Gastrocnemius medialis (tissue), 4 donors: ENCODE data around the gene PITX1. TPM values are rescaled to one million over a fixed set of nuclear protein-coding genes. Genes with fewer than 3 reads are reported as not detected.

Experiments
- ATAC-seq, 2 donors: fragments of 150-250 bp; one replicate each; pipeline ENCODE4 v1.9.1; 2016
- DNase-seq, 2 donors: peaks; one replicate each; pipeline ENCODE4 v3.0.0-alpha.2; 2019
- H3K27ac ChIP-seq, 4 donors: fragments of 200-600 bp; sonication (generic); 1 replicate in 1 of 4; 2 replicates in 3 of 4; pipeline ENCODE4 v1.5.1; 2016 to 2018; ENCODE audit warnings: mild to moderate bottlenecking in 2 of 4, moderate library complexity in 1 of 4
- H3K27me3 ChIP-seq, 3 donors: fragments of 200-600 bp; sonication (generic) in 2 of 3; 1 replicate in 1 of 3; 2 replicates in 2 of 3; pipeline versions ENCODE4 v1.5.1 to v1.6.0; 2016 to 2019; ENCODE audit warnings: mild to moderate bottlenecking in 1 of 3, moderate library complexity in 1 of 3
- H3K36me3 ChIP-seq, 2 donors: fragments of 200-600 bp; sonication (generic) in 1 of 2; one replicate each; pipeline ENCODE4 v1.5.1; 2017 to 2018
- H3K4me1 ChIP-seq, 2 donors: fragments of 200-600 bp; sonication (generic) in 1 of 2; one replicate each; pipeline ENCODE4 v1.5.1; 2016 to 2017; ENCODE audit warnings: mild to moderate bottlenecking in 2 of 2
- H3K4me3 ChIP-seq, 4 donors: fragments of 200-600 bp; sonication (generic) in 3 of 4; 1 replicate in 1 of 4; 2 replicates in 3 of 4; pipeline ENCODE4 v1.5.1; 2016 to 2019; ENCODE audit warnings: mild to moderate bottlenecking in 2 of 4
- H3K9me3 ChIP-seq, 3 donors: fragments of 200-600 bp; sonication (generic) in 2 of 3; 1 replicate in 1 of 3; 2 replicates in 2 of 3; pipeline ENCODE4 v1.5.1; 2016 to 2019
- CTCF ChIP-seq, 5 experiments: fragments of 450-650 bp in 3 of 5; fragments of 200-600 bp in 2 of 5; sonication (generic) in 2 of 5; IDR thresholded peaks in 4 of 5; conservative IDR thresholded peaks in 1 of 5; 1 replicate in 4 of 5; 2 replicates in 1 of 5; pipeline ENCODE4 v1.5.1; 2016 to 2019; ENCODE audit warnings: antibody characterized with exemption in 5 of 5, mild to moderate bottlenecking in 3 of 5, moderate library complexity in 3 of 5
- POLR2A ChIP-seq, 2 donors: fragments of 450-650 bp; IDR thresholded peaks; one replicate each; pipeline ENCODE4 v1.6.1; 2017; ENCODE audit warnings: antibody characterized with exemption in 2 of 2, mild to moderate bottlenecking in 2 of 2, moderate library complexity in 2 of 2
- in situ Hi-C, 4 donors: fragments of 200-750 bp; cut with MboI; loops; one replicate each; pipeline versions ENCODE4 v1.15.0 to v1.8.0; 2017; ENCODE audit warnings: low sequenced_read_pairs in 4 of 4
- intact Hi-C: fragments of 100-400 bp; cut with DNase I; formaldehyde crosslinking; loops from one replicate; pipeline ENCODE4 v1.15.1; 2023; ENCODE audit warnings: low total_unique reads
- total RNA-seq, 4 donors: library from RNA; depleted of rRNA; stranded (reverse); fragments of >200 nt; gene quantifications; one replicate each; pipeline versions ENCODE4 v1.1.0 to v1.2.3, GENCODE V29; 2016

PITX1 gene
- total RNA-seq, 4 donors from 2014 or later, result 5.3 to 21.2 (median 9.3) TPM

DNA sequence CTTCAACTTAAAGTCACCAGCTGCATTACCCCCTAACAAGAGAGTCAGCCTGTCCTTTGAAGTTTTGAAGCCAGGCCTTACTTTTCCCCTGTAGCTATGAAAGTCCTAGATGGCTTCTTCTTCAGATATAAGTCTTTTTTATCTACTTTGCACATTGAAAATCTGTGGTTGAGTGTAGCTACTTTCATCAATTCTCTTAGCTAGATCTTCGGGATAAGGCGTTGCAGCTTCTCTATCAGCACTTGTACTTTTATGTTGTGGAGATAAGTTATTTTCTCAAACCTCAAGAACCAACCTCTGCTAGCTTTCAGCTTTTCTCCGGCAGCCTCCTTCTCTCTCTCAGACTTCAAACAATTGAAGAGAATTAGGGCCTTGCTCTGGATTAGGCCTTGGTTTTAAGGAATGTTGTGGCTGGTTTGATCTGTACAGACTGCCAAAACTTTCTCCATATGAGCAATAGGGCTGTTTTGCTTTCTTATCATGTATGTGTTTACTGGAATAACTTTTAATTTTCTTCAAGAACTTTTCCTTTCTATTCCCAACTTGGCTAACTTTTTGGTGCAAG lies 44.7 kb downstream of the PITX1 start:
- Histone ChIP-seq H3K4me3 (no peak overlapping the region), H3K9me3 (no peaks in the 10 kb centered on the region), H3K36me3 (no peaks in the 10 kb centered on the region), H3K4me1 (peaks cover 0 to 4% of the 10 kb centered on the region in 2 donors), H3K27ac (no peak overlapping the region), H3K27me3 (no peaks in the 10 kb centered on the region)
- DNase-seq, result no peak
- ATAC-seq, result no peak
- TF ChIP-seq POLR2A (IDR thresholded peaks at IDR 0.05) (no peak), CTCF (IDR thresholded peaks at IDR 0.05 in 4 of 5, conservative IDR thresholded peaks at IDR 0.05 in 1 of 5) (no peak)
- intact Hi-C loops, result no loop called here
- in situ Hi-C loops, result no loop called here

GRCh38 chr5:134982230-134982629 lies 51.8 kb downstream of the PITX1 start:
- ATAC-seq (no peak), DNase-seq (no peak)
- Histone ChIP-seq H3K4me1 (no peaks in the 10 kb centered on the region), H3K27me3 (no peaks in the 10 kb centered on the region), H3K27ac (no peak overlapping the region), H3K4me3 (no peak overlapping the region), H3K9me3 (peaks cover 0 to 21% (median 0%) of the 10 kb centered on the region in 3 donors), H3K36me3 (no peaks in the 10 kb centered on the region)
- in situ Hi-C loops, result no loop called here
- TF ChIP-seq POLR2A (IDR thresholded peaks at IDR 0.05) (no peak), CTCF (IDR thresholded peaks at IDR 0.05 in 4 of 5, conservative IDR thresholded peaks at IDR 0.05 in 1 of 5) (no peak)
- intact Hi-C loops, result no loop called here

DNA sequence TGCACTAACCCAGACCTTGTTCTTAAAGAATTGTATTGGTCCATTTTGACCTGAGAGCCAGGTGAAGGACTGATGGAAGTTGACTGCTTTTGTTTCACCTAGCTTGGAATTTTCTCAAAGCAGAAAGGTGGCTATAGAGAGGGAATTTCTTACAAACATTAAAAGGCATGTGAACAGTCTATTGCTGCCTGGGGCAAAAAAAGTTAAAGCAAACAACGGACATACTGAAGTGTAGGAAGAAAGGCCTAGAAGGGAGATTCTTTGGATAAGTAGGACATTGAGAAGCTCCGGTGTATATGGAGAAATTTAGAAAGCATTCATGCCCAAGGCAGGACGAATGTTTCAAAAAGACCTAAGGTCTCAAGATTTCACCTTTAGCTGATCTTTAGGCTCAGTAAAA lies 54.6 kb downstream of the PITX1 start:
- no peaks in the 10 kb centered on the region for H3K4me1 ChIP-seq
- H3K9me3 ChIP-seq, result peaks cover 0 to 21% (median 0%) of the 10 kb centered on the region in 3 donors
- no peak for ATAC-seq
- intact Hi-C loops, result no loop called here
- in situ Hi-C loops, result no loop called here
- no peaks in the 10 kb centered on the region for H3K27me3 ChIP-seq
- no peak for DNase-seq
- H3K27ac ChIP-seq, result no peak overlapping the region
- no peak overlapping the region for H3K4me3 ChIP-seq
- H3K36me3 ChIP-seq, result no peaks in the 10 kb centered on the region
- TF ChIP-seq CTCF (IDR thresholded peaks at IDR 0.05 in 4 of 5, conservative IDR thresholded peaks at IDR 0.05 in 1 of 5), result no peak
- TF ChIP-seq POLR2A (IDR thresholded peaks at IDR 0.05), result no peak

Other genes starting within 250 kb of the PITX1 start
- 10 to 100 TPM; 17.3 to 32.8 (median 23.4) TPM for gene C5orf24, start 188.3 kb downstream of the PITX1 start, total RNA-seq
- 10 to 100 TPM; 37.0 to 81.1 (median 59.6) TPM for gene TXNDC15, start 159.9 kb downstream of the PITX1 start, total RNA-seq
- 10 to 100 TPM; 16.9 to 21.7 (median 20.8) TPM for gene PCBD2, start 129.1 kb downstream of the PITX1 start, total RNA-seq
- gene CATSPER3, start 66.3 kb downstream of the PITX1 start, total RNA-seq, result 1 to 10 TPM in 1 of 4 donors, under 1 TPM in 3; 0.22 to 1.9 (median 0.70) TPM